Cerebellar nuclear complex (tissue), 1 donor: ENCODE results near the gene ARL4C.
"Not testable (repeated sequence)": the region's sequence is repeated elsewhere in the genome, so short reads cannot be mapped to it uniquely, and the experiment has no call there.

Source experiments
- DNase-seq, 2 experiments: peaks; one replicate each; lab custom pipeline; 2025; lab: John Stamatoyannopoulos, UW

The ARL4C gene

GRCh38 chr2:234476766-234477165 is 20.1 kb downstream of the ARL4C start:
- DNase-seq: no peak

GRCh38 chr2:234474654-234475053 is 22.2 kb downstream of the ARL4C start:
- no peak for DNase-seq

GRCh38 chr2:234472155-234472554 is 24.7 kb downstream of the ARL4C start:
- no peak for DNase-seq

GRCh38 chr2:234469972-234470371 is 26.9 kb downstream of the ARL4C start:
- no peak for DNase-seq

- no peak for DNase-seq
Observed at GRCh38 chr2:234469251-234469845, 27.5 kb downstream of the ARL4C start.

GRCh38 chr2:234468503-234468902 is 28.4 kb downstream of the ARL4C start:
- DNase-seq: peak; percentile 14 to 17

- no peak for DNase-seq
Observed at GRCh38 chr2:234467289-234467688, 29.6 kb downstream of the ARL4C start.

- no peak for DNase-seq
Observed at GRCh38 chr2:234464291-234464645, 32.6 kb downstream of the ARL4C start.

GRCh38 chr2:234463626-234464290 is 33.1 kb downstream of the ARL4C start:
- no peak for DNase-seq

- DNase-seq: no peak
Observed at GRCh38 chr2:234462218-234462992, 34.5 kb downstream of the ARL4C start.

- no peak for DNase-seq
Observed at GRCh38 chr2:234459401-234460009, 37.4 kb downstream of the ARL4C start.

GRCh38 chr2:234458466-234458865 is 38.4 kb downstream of the ARL4C start:
- DNase-seq: no peak

- DNase-seq: no peak
Observed at GRCh38 chr2:234457421-234457820, 39.5 kb downstream of the ARL4C start.

GRCh38 chr2:234455246-234455645 is 41.6 kb downstream of the ARL4C start:
- DNase-seq: not testable (repeated sequence)

- no peak for DNase-seq
Observed at GRCh38 chr2:234454433-234454832, 42.4 kb downstream of the ARL4C start.

GRCh38 chr2:234453216-234453615 is 43.7 kb downstream of the ARL4C start:
- DNase-seq: no peak

GRCh38 chr2:234451852-234452625 is 44.8 kb downstream of the ARL4C start:
- no peak for DNase-seq

- DNase-seq: no peak
Observed at GRCh38 chr2:234451242-234451641, 45.6 kb downstream of the ARL4C start.

GRCh38 chr2:234450431-234451124 is 46.3 kb downstream of the ARL4C start:
- DNase-seq: no peak

- DNase-seq: no peak
Observed at GRCh38 chr2:234448506-234449184, 48.2 kb downstream of the ARL4C start.

- DNase-seq: no peak
Observed at GRCh38 chr2:234447963-234448362, 48.9 kb downstream of the ARL4C start.
